Ectodermal cell (in vitro differentiated cells): ENCODE data around the gene CD300H.
"Not testable (repeated sequence)": the region's sequence is repeated elsewhere in the genome, so short reads cannot be mapped to it uniquely, and the experiment has no call there.

Experiments used
- H3K27ac ChIP-seq: 2 replicates; pipeline ENCODE4 v1.7.0; 2013; ENCODE audit warnings: mild to moderate bottlenecking, low read depth, low read length; ENCODE audit not compliant: insufficient read depth, poor library complexity, severe bottlenecking
- H3K27me3 ChIP-seq: 2 replicates; pipeline ENCODE4 v1.7.0; 2013; ENCODE audit warnings: mild to moderate bottlenecking, low read length; ENCODE audit not compliant: insufficient read depth, control insufficient read depth, poor library complexity, severe bottlenecking
- H3K36me3 ChIP-seq: one replicate; pipeline ENCODE4 v1.7.0; 2013; ENCODE audit warnings: low read length; ENCODE audit not compliant: control insufficient read depth, insufficient read depth
- H3K4me1 ChIP-seq: one replicate; pipeline ENCODE4 v1.7.0; 2013; ENCODE audit warnings: low read length; ENCODE audit not compliant: control insufficient read depth, insufficient read depth
- H3K4me3 ChIP-seq: 2 replicates; pipeline ENCODE4 v1.7.0; 2013; ENCODE audit warnings: low read depth, low read length, control low read depth; ENCODE audit not compliant: insufficient read depth
- H3K9me3 ChIP-seq: 2 replicates; pipeline ENCODE4 v1.7.0; 2013; ENCODE audit warnings: mild to moderate bottlenecking, low read length, moderate library complexity; ENCODE audit not compliant: control insufficient read depth
- WGBS, 2 experiments: methylation state at CpG; one replicate each; pipeline ENCODE4 v1.1.7; 2013; ENCODE audit warnings: missing lambda C conversion rate in 2 of 2; 5-methylcytosine and 5-hydroxymethylcytosine counted together

The CD300H gene

GRCh38 chr17:74569020-74570003, 2.0 kb upstream of the CD300H start:
- Histone ChIP-seq H3K27ac (no peak overlapping the region), H3K4me3 (no peak overlapping the region), H3K9me3 (no peaks in the 10 kb centered on the region), H3K4me1 (no peaks in the 10 kb centered on the region), H3K27me3 (no peaks in the 10 kb centered on the region), H3K36me3 (no peaks in the 10 kb centered on the region)
- 85% methylated on average over 32 of the region's 32 CpGs for WGBS, 2 experiments

GRCh38 chr17:74568106-74568873, 981 bp upstream of the CD300H start:
- no peak overlapping the region for H3K4me3 ChIP-seq

GRCh38 chr17:74566132-74566753, 1.1 kb downstream of the CD300H start:
- H3K9me3 ChIP-seq = no peaks in the 10 kb centered on the region
- H3K27ac ChIP-seq = no peak overlapping the region
- H3K4me3 ChIP-seq = no peak overlapping the region
- WGBS, 2 experiments = 47 to 49% methylated on average over 9 of the region's 9 CpGs
- H3K27me3 ChIP-seq = no peaks in the 10 kb centered on the region
- no peaks in the 10 kb centered on the region for H3K36me3 ChIP-seq
- H3K4me1 ChIP-seq = no peaks in the 10 kb centered on the region

More at GRCh38 chr17:74568106-74568873, 981 bp upstream of the CD300H start:
- Histone ChIP-seq H3K9me3 (no peaks in the 10 kb centered on the region), H3K27me3 (no peaks in the 10 kb centered on the region), H3K36me3 (no peaks in the 10 kb centered on the region), H3K27ac (no peak overlapping the region), H3K4me1 (no peaks in the 10 kb centered on the region)
- 88 to 91% methylated on average over 4 of the region's 4 CpGs for WGBS, 2 experiments

GRCh38 chr17:74565126-74565525, 2.2 kb downstream of the CD300H start:
- no peaks in the 10 kb centered on the region for H3K27me3 ChIP-seq
- no peaks in the 10 kb centered on the region for H3K9me3 ChIP-seq
- no peaks in the 10 kb centered on the region for H3K36me3 ChIP-seq
- H3K4me3 ChIP-seq = no peak overlapping the region
- no peak overlapping the region for H3K27ac ChIP-seq
- 90 to 93% methylated on average over 5 of the region's 5 CpGs for WGBS, 2 experiments
- H3K4me1 ChIP-seq = no peaks in the 10 kb centered on the region

- Histone ChIP-seq H3K36me3 (no peaks in the 10 kb centered on the region), H3K9me3 (no peaks in the 10 kb centered on the region), H3K27ac (no peak overlapping the region), H3K4me3 (no peak overlapping the region), H3K27me3 (no peaks in the 10 kb centered on the region), H3K4me1 (no peaks in the 10 kb centered on the region)
- 93 to 96% methylated on average over 1 of the region's 1 CpG for WGBS, 2 experiments
These were observed 4.0 kb downstream of the CD300H start for GRCh38 chr17:74563358-74563757.

GRCh38 chr17:74561586-74561985, 5.7 kb downstream of the CD300H start:
- 79 to 86% methylated on average over 3 of the region's 3 CpGs for WGBS, 2 experiments
- Histone ChIP-seq H3K4me1 (no peaks in the 10 kb centered on the region), H3K4me3 (no peak overlapping the region), H3K9me3 (no peaks in the 10 kb centered on the region), H3K27ac (no peak overlapping the region), H3K36me3 (no peaks in the 10 kb centered on the region), H3K27me3 (no peaks in the 10 kb centered on the region)

- Histone ChIP-seq H3K4me3 (no peak overlapping the region), H3K27ac (no peak overlapping the region), H3K4me1 (no peaks in the 10 kb centered on the region), H3K27me3 (no peaks in the 10 kb centered on the region), H3K9me3 (no peaks in the 10 kb centered on the region), H3K36me3 (no peaks in the 10 kb centered on the region)
- 83% methylated on average over 6 of the region's 6 CpGs for WGBS, 2 experiments
These were observed 8.3 kb downstream of the CD300H start for GRCh38 chr17:74558882-74559519.

- 81 to 84% methylated on average over 4 of the region's 4 CpGs for WGBS, 2 experiments
- not testable (repeated sequence) for H3K27ac ChIP-seq, H3K4me1 ChIP-seq, H3K27me3 ChIP-seq, H3K4me3 ChIP-seq, H3K9me3 ChIP-seq, H3K36me3 ChIP-seq
These were observed 8.9 kb downstream of the CD300H start for GRCh38 chr17:74558402-74558801.

GRCh38 chr17:74555427-74555940, 11.8 kb downstream of the CD300H start:
- no peaks in the 10 kb centered on the region for H3K9me3 ChIP-seq
- H3K27me3 ChIP-seq = no peaks in the 10 kb centered on the region
- no peak overlapping the region for H3K4me3 ChIP-seq
- H3K36me3 ChIP-seq = no peaks in the 10 kb centered on the region
- 91 to 93% methylated on average over 7 of the region's 7 CpGs for WGBS, 2 experiments
- no peak overlapping the region for H3K27ac ChIP-seq
- H3K4me1 ChIP-seq = peaks cover 6% of the 10 kb centered on the region
